Measurements from ENCODE around the gene LIMCH1.

Gene LIMCH1

GRCh38 chr4:41535911-41536371 is 2.0 kb upstream of the LIMCH1 start:
- Histone ChIP-seq H3K4me3 (ENCODE audit: low read length) (no peak overlapping the region), H2AFZ (ENCODE audit: low read depth, low read length) (no peak overlapping the region), H3K9me3 (ENCODE audit: insufficient read depth, low read length) (no peaks in the 10 kb centered on the region), H4K20me1 (ENCODE audit: insufficient read depth, low read length) (no peaks in the 10 kb centered on the region), H3K27ac (ENCODE audit: low read length) (no peak overlapping the region), H3K9ac (ENCODE audit: low read length) (no peak overlapping the region), H3K36me3 (replicated peaks; ENCODE audit: low read depth, low read length) (no peaks in the 10 kb centered on the region), H3K79me2 (ENCODE audit: low read length) (no peaks in the 10 kb centered on the region), H3K4me2 (ENCODE audit: low read length) (no peak overlapping the region), H3K4me1 (ENCODE audit: low read length) (no peaks in the 10 kb centered on the region), H3K27me3 (ENCODE audit: low read depth, low read length) (peaks cover 20% of the 10 kb centered on the region)
- TF ChIP-seq, protein P1, sequence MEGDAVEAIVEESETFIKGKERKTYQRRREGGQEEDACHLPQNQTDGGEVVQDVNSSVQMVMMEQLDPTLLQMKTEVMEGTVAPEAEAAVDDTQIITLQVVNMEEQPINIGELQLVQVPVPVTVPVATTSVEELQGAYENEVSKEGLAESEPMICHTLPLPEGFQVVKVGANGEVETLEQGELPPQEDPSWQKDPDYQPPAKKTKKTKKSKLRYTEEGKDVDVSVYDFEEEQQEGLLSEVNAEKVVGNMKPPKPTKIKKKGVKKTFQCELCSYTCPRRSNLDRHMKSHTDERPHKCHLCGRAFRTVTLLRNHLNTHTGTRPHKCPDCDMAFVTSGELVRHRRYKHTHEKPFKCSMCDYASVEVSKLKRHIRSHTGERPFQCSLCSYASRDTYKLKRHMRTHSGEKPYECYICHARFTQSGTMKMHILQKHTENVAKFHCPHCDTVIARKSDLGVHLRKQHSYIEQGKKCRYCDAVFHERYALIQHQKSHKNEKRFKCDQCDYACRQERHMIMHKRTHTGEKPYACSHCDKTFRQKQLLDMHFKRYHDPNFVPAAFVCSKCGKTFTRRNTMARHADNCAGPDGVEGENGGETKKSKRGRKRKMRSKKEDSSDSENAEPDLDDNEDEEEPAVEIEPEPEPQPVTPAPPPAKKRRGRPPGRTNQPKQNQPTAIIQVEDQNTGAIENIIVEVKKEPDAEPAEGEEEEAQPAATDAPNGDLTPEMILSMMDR (IDR thresholded peaks at IDR 0.05; ENCODE audit: low read depth, low read length) = no peak
- no peak for TF ChIP-seq EZH2phosphoT487 (IDR thresholded peaks at IDR 0.05; ENCODE audit: low read depth)

DNA sequence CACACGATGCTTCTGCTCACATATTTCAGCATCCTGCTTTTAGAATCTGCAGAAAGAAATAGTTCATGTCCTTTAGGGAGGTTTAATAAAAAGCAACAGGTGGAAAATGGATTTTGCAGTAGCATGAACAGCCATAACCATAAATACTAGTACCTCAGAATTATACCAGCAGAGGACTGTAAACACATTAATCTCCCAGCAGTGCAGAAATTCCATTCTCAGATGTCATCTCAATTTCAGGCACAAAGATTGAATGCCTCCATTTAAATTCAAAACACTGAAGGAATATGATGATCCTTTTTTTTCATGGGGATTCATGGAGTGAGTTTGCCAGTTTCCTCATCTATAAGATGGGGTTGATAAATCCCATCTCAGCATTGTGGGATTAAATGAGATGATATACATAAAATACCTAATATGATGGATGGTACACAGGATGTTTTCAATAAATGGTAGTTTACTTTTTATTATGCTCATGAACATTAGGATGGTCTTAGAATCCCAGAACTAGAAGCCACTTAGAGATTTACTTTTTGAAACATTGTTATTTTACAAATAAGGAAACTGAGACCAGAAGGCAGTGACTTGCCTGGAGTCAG is 566 bp upstream of the LIMCH1 start:
- H3K27me3 ChIP-seq (ENCODE audit: low read depth, low read length) = peaks cover 27% of the 10 kb centered on the region
- no peak overlapping the region for H3K4me3 ChIP-seq (ENCODE audit: low read length)
- H3K27ac ChIP-seq (ENCODE audit: low read length) = no peak overlapping the region
- no peaks in the 10 kb centered on the region for H3K4me1 ChIP-seq (ENCODE audit: low read length)
- H2AFZ ChIP-seq (ENCODE audit: low read depth, low read length) = no peak overlapping the region
- no peak overlapping the region for H3K4me2 ChIP-seq (ENCODE audit: low read length)
- H4K20me1 ChIP-seq (ENCODE audit: insufficient read depth, low read length) = no peaks in the 10 kb centered on the region
- no peaks in the 10 kb centered on the region for H3K79me2 ChIP-seq (ENCODE audit: low read length)
- H3K36me3 ChIP-seq (replicated peaks; ENCODE audit: low read depth, low read length) = no peaks in the 10 kb centered on the region
- no peak overlapping the region for H3K9ac ChIP-seq (ENCODE audit: low read length)
- TF ChIP-seq, protein P1 (IDR thresholded peaks at IDR 0.05; ENCODE audit: low read depth, low read length) = no peak
- TF ChIP-seq EZH2phosphoT487 (IDR thresholded peaks at IDR 0.05; ENCODE audit: low read depth) = no peak
- no peaks in the 10 kb centered on the region for H3K9me3 ChIP-seq (ENCODE audit: insufficient read depth, low read length)

- Histone ChIP-seq H3K27ac (ENCODE audit: low read length) (no peak overlapping the region), H3K4me3 (ENCODE audit: low read length) (no peak overlapping the region), H3K79me2 (ENCODE audit: low read length) (no peaks in the 10 kb centered on the region), H3K4me2 (ENCODE audit: low read length) (no peak overlapping the region), H3K9me3 (ENCODE audit: insufficient read depth, low read length) (no peaks in the 10 kb centered on the region), H3K27me3 (ENCODE audit: low read depth, low read length) (peaks cover 27% of the 10 kb centered on the region), H2AFZ (ENCODE audit: low read depth, low read length) (no peak overlapping the region), H3K4me1 (ENCODE audit: low read length) (no peaks in the 10 kb centered on the region), H3K36me3 (replicated peaks; ENCODE audit: low read depth, low read length) (no peaks in the 10 kb centered on the region), H3K9ac (ENCODE audit: low read length) (no peak overlapping the region), H4K20me1 (ENCODE audit: insufficient read depth, low read length) (no peaks in the 10 kb centered on the region)
- TF ChIP-seq, protein P1 (IDR thresholded peaks at IDR 0.05; ENCODE audit: low read depth, low read length) = no peak
- no peak for TF ChIP-seq EZH2phosphoT487 (IDR thresholded peaks at IDR 0.05; ENCODE audit: low read depth)
Measured at GRCh38 chr4:41538887-41539498, 1.0 kb downstream of the LIMCH1 start.

GRCh38 chr4:41539711-41540110 is 1.8 kb downstream of the LIMCH1 start:
- Histone ChIP-seq H3K79me2 (ENCODE audit: low read length) (no peaks in the 10 kb centered on the region), H3K9ac (ENCODE audit: low read length) (no peak overlapping the region), H3K9me3 (ENCODE audit: insufficient read depth, low read length) (no peaks in the 10 kb centered on the region), H3K36me3 (replicated peaks; ENCODE audit: low read depth, low read length) (no peaks in the 10 kb centered on the region), H3K27ac (ENCODE audit: low read length) (no peak overlapping the region), H3K4me2 (ENCODE audit: low read length) (no peak overlapping the region), H3K4me3 (ENCODE audit: low read length) (no peak overlapping the region), H2AFZ (ENCODE audit: low read depth, low read length) (no peak overlapping the region), H3K4me1 (ENCODE audit: low read length) (no peaks in the 10 kb centered on the region), H4K20me1 (ENCODE audit: insufficient read depth, low read length) (no peaks in the 10 kb centered on the region), H3K27me3 (ENCODE audit: low read depth, low read length) (peaks cover 27% of the 10 kb centered on the region)
- no peak for TF ChIP-seq EZH2phosphoT487 (IDR thresholded peaks at IDR 0.05; ENCODE audit: low read depth)
- TF ChIP-seq, protein P1 (IDR thresholded peaks at IDR 0.05; ENCODE audit: low read depth, low read length) = no peak
